ENCODE measurements around the gene PPIB. TPM values are rescaled to one million over a fixed set of nuclear protein-coding genes. Genes with fewer than 3 reads are reported as not detected.
"Not testable (repeated sequence)": the region's sequence is repeated elsewhere in the genome, so short reads cannot be mapped to it uniquely, and the experiment has no call there.

Gene PPIB
- total RNA-seq, 1 experiment from 2014 or later: 458 TPM

DNA sequence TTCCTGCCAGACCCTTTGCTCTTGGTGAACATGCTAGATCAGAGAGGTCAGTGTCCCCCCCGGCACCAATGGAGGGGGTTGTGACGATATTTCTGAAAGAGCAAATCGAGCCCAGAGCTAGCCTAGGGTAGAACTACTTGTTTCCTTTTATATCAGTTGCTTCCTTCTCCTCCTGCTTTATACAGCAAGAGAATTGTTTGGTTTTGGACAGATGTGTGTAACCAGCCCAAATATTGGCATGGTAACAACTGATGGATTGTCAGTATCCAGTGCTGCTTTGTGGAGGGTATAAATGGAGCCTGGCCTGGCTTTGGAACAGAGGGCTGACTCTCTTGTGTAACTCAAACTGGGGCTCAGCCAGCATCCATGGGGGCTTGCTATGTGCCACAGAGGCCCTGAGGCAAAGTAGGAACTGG is 39.9 kb downstream of the PPIB start:
- Mint-ChIP-seq H3K9me3 (ENCODE audit: unreplicated experiment) (no peaks in the 10 kb centered on the region), H3K4me3 (ENCODE audit: unreplicated experiment) (no peak overlapping the region), H3K4me1 (ENCODE audit: low read depth, unreplicated experiment) (no peaks in the 10 kb centered on the region), H3K27me3 (ENCODE audit: insufficient read depth, unreplicated experiment) (no peaks in the 10 kb centered on the region), H3K36me3 (ENCODE audit: insufficient read depth, unreplicated experiment) (peaks cover 47% of the 10 kb centered on the region), H3K27ac (ENCODE audit: unreplicated experiment) (no peak overlapping the region)
- Histone ChIP-seq H3K36me3 (ENCODE audit: control insufficient read depth, insufficient read depth, low read length) (no peaks in the 10 kb centered on the region; the same call in 1 of the 2 replicates), H3K4me3 (ENCODE audit: low read depth, low read length) (no peak overlapping the region), H3K4me1 (no peaks in the 10 kb centered on the region), H3K9me3 (no peaks in the 10 kb centered on the region), H3K27me3 (replicated peaks; ENCODE audit: control insufficient read depth, insufficient read depth, low read length) (no peaks in the 10 kb centered on the region)
- no peak for DNase-seq
- TF ChIP-seq, protein P1, sequence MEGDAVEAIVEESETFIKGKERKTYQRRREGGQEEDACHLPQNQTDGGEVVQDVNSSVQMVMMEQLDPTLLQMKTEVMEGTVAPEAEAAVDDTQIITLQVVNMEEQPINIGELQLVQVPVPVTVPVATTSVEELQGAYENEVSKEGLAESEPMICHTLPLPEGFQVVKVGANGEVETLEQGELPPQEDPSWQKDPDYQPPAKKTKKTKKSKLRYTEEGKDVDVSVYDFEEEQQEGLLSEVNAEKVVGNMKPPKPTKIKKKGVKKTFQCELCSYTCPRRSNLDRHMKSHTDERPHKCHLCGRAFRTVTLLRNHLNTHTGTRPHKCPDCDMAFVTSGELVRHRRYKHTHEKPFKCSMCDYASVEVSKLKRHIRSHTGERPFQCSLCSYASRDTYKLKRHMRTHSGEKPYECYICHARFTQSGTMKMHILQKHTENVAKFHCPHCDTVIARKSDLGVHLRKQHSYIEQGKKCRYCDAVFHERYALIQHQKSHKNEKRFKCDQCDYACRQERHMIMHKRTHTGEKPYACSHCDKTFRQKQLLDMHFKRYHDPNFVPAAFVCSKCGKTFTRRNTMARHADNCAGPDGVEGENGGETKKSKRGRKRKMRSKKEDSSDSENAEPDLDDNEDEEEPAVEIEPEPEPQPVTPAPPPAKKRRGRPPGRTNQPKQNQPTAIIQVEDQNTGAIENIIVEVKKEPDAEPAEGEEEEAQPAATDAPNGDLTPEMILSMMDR (IDR thresholded peaks at IDR 0.05; ENCODE audit: insufficient read depth in 1 of 2, low read depth in 1 of 2, low read length in 1 of 2, severe bottlenecking in 1 of 2, unreplicated experiment in 1 of 2): no peak
- ChIA-PET POLR2A (no interaction called here), CTCF (no interaction called here)
- intact Hi-C loops (cut with micrococcal nuclease; ENCODE audit: unreplicated experiment): no loop called here
- no TSS peak for BruUV-seq (replicated peaks)

DNA sequence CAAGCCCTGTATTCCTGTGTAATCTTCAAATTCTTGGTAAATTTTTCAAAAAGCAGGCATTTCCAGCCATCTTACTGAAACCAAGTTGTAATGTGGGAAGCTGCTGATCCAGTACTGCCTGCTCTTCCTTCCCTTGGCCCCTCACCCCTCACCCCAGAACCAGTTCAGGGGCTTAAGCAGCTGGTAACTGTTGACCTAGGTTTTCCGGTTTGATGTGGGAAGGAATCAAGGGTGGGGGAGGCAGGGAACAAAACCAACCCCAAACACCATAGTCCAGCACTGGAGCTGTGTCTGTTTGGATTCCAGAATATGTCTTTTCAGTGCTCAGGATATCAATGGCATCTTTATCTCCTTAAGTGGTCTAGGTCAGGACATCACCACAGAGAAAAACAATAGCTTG is 40.4 kb downstream of the PPIB start:
- TF ChIP-seq, protein P1 (IDR thresholded peaks at IDR 0.05; ENCODE audit: insufficient read depth in 1 of 2, low read depth in 1 of 2, low read length in 1 of 2, severe bottlenecking in 1 of 2, unreplicated experiment in 1 of 2): no peak
- Histone ChIP-seq H3K4me1 (no peaks in the 10 kb centered on the region), H3K4me3 (ENCODE audit: low read depth, low read length) (no peak overlapping the region), H3K36me3 (ENCODE audit: control insufficient read depth, insufficient read depth, low read length) (no peaks in the 10 kb centered on the region; the same call in 1 of the 2 replicates), H3K27me3 (replicated peaks; ENCODE audit: control insufficient read depth, insufficient read depth, low read length) (no peaks in the 10 kb centered on the region), H3K9me3 (no peaks in the 10 kb centered on the region)
- ChIA-PET POLR2A (no interaction called here), CTCF (no interaction called here)
- no peak overlapping the region for H3K27ac Mint-ChIP-seq (ENCODE audit: unreplicated experiment)
- no peak overlapping the region for H3K4me3 Mint-ChIP-seq (ENCODE audit: unreplicated experiment)
- no peaks in the 10 kb centered on the region for H3K9me3 Mint-ChIP-seq (ENCODE audit: unreplicated experiment)
- no peak for DNase-seq
- H3K27me3 Mint-ChIP-seq (ENCODE audit: insufficient read depth, unreplicated experiment): no peaks in the 10 kb centered on the region
- H3K4me1 Mint-ChIP-seq (ENCODE audit: low read depth, unreplicated experiment): no peaks in the 10 kb centered on the region
- peaks cover 47% of the 10 kb centered on the region for H3K36me3 Mint-ChIP-seq (ENCODE audit: insufficient read depth, unreplicated experiment)
- no TSS peak for BruUV-seq (replicated peaks)
- intact Hi-C loops (cut with micrococcal nuclease; ENCODE audit: unreplicated experiment): no loop called here

DNA sequence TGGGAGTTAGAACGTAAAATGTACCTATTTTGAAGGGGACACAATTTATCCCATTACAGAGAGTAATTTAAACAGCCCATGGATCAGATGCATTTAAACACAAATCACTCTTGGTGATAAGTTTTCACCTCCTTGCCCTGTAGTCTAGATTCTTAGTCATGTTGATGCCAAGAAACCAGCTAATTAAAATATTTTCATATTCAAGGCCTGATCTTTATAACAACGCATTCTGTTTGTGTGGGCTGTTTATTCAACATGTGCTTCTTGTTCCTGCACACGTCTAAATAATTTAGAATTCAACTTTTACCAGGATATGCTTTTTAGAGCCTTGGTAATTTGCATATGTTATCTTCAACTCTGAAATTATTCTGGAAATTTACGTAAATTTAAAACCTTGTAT is 41.2 kb downstream of the PPIB start:
- H3K4me1 ChIP-seq: no peaks in the 10 kb centered on the region

DNA sequence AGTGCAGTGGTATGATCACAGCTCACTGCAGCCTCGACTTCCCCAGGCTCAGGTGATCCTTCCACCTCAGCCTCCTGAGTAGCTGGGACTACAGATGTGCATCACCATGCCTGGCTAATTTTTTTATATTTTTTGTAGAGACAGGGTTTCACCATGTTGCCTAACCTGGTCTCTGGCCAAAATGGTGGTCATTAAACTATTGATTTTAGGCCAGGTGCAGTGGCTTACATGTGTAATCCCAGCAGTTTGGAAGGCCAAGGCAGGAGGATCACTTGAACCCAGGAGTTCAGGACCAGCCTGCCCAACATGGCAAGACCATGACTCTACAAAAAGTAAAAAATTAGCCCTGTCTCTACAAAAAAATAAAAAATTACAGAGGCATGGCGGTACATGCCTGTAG is 42.5 kb downstream of the PPIB start:
- H3K9me3 Mint-ChIP-seq (ENCODE audit: unreplicated experiment); H3K27me3 Mint-ChIP-seq (ENCODE audit: insufficient read depth, unreplicated experiment); H3K4me3 ChIP-seq (ENCODE audit: low read depth, low read length); CTCF ChIA-PET; intact Hi-C loops (cut with micrococcal nuclease; ENCODE audit: unreplicated experiment); DNase-seq; H3K27me3 ChIP-seq (replicated peaks; ENCODE audit: control insufficient read depth, insufficient read depth, low read length); H3K9me3 ChIP-seq; H3K4me3 Mint-ChIP-seq (ENCODE audit: unreplicated experiment); H3K4me1 ChIP-seq; POLR2A ChIA-PET; H3K36me3 ChIP-seq (ENCODE audit: control insufficient read depth, insufficient read depth, low read length); H3K27ac Mint-ChIP-seq (ENCODE audit: unreplicated experiment); H3K4me1 Mint-ChIP-seq (ENCODE audit: low read depth, unreplicated experiment); BruUV-seq (replicated peaks): not testable (repeated sequence)
- H3K36me3 Mint-ChIP-seq (ENCODE audit: insufficient read depth, unreplicated experiment): peaks cover 38% of the 10 kb centered on the region

More for the DNA sequence above, 41.2 kb downstream of the PPIB start:
- DNase-seq: no peak
- TF ChIP-seq, protein P1 (IDR thresholded peaks at IDR 0.05; ENCODE audit: insufficient read depth in 1 of 2, low read depth in 1 of 2, low read length in 1 of 2, severe bottlenecking in 1 of 2, unreplicated experiment in 1 of 2): no peak
- BruUV-seq (replicated peaks): no TSS peak
- Histone ChIP-seq H3K9me3 (no peaks in the 10 kb centered on the region), H3K36me3 (ENCODE audit: control insufficient read depth, insufficient read depth, low read length) (no peaks in the 10 kb centered on the region; the same call in 1 of the 2 replicates), H3K4me3 (ENCODE audit: low read depth, low read length) (no peak overlapping the region), H3K27me3 (replicated peaks; ENCODE audit: control insufficient read depth, insufficient read depth, low read length) (no peaks in the 10 kb centered on the region)
- Mint-ChIP-seq H3K36me3 (ENCODE audit: insufficient read depth, unreplicated experiment) (peaks cover 45% of the 10 kb centered on the region), H3K9me3 (ENCODE audit: unreplicated experiment) (no peaks in the 10 kb centered on the region), H3K27me3 (ENCODE audit: insufficient read depth, unreplicated experiment) (no peaks in the 10 kb centered on the region), H3K4me1 (ENCODE audit: low read depth, unreplicated experiment) (no peaks in the 10 kb centered on the region), H3K27ac (ENCODE audit: unreplicated experiment) (no peak overlapping the region), H3K4me3 (ENCODE audit: unreplicated experiment) (no peak overlapping the region)
- intact Hi-C loops (cut with micrococcal nuclease; ENCODE audit: unreplicated experiment): no loop called here
- ChIA-PET POLR2A (no interaction called here), CTCF (no interaction called here)
